ENCODE data around the gene NXF1.
A peak's percentile ranks its signal among the peaks of the same experiment; 100 is the strongest.
"Not testable (repeated sequence)": the region's sequence is repeated elsewhere in the genome, so short reads cannot be mapped to it uniquely, and the experiment has no call there.

The NXF1 gene

DNA sequence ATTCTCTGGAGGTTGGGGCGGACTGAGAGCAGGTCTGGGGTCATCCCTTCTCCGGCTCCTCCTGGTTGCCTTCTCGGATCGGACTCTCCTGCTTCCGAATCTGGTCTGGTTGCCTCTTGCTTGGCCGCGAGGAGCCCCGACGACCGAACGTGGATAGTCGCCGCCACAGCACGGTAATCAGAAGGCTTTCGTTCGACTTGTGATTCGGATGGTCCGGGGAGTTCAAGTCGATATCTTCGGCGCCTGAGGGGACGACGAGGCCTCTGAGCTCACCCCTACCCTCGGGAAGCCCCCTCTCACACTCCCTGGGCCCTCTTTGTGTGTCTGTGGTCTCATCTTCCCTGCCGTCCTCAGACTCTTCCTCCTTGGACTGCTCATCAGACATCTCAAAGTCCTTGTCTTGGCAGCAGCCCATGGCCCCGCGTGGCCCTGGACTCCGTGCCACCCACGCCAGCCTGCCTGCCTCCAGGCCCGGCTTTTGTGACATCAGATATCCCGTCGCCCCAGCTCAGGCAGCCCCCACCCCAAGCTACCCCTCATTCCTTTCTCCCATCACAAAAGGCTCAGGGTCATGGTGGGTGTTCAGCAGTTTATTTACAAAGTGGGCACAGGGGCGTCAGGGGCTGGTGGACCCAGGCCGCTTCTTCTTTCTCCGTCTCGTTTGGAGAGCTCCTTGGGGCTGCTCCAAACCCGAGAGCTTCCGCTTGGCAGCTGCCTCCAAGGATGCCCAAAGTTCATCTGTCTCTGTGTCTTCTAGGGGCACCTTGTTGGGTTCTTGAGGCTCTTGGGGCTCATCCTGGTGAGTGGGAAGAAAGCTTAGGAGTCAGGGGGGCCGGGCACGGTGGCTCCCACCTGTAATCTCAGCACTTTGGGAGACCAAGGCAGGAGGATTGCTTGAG, 27.3 kb upstream of the NXF1 start, which contains the start of gene TEX54:
Gene TEX54 (minus strand): TSS at position 506 of the 899 bp plus-strand sequence.
- peak; percentile 28 for DNase-seq (ENCODE audit: low spot score)

DNA sequence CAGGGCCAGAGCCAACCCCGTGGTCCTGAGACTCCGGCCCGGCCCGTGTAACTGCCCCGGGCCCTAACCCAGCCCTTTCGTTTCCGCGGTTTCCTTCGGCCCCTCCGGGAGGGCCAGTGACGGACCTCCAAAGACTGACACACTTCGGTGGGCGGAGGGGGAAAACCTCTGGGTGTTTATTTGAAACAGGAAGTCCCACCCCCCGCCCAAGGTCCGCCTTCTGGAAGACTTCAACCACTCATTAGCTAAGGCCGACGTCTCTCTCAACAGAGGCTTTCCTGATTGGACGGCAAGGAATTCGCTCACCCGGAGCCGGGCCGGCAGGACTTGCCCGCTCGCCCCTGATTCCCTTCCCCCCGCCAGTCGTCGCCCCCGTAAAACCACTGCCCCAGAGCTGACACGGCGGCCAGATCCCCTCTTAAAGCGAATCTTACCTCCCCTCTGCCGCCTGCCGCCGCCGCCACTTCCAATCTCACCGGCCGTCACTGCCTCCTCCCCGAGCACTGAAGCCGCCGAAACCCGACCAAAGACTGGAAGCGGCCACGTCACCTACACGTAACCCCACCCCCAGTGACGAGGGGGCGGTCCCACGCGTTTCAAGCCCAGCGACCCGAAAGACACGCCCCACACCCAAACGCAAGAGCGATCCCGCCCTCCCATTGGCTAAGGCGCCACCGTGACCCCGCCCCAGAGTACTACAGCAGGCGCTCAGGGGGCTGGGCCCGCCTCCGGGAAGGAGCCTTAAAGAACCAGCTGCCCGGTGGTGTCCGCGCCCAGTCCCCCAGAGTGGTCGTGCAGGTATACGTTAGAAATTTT, 26.5 kb upstream of the NXF1 start, which contains the start of gene STX5:
Gene STX5 (minus strand): TSS at position 532 of the 816 bp plus-strand sequence. CDS start 808 bp downstream, outside the sequence.
- peak; percentile 97 for DNase-seq (ENCODE audit: low spot score)

DNA sequence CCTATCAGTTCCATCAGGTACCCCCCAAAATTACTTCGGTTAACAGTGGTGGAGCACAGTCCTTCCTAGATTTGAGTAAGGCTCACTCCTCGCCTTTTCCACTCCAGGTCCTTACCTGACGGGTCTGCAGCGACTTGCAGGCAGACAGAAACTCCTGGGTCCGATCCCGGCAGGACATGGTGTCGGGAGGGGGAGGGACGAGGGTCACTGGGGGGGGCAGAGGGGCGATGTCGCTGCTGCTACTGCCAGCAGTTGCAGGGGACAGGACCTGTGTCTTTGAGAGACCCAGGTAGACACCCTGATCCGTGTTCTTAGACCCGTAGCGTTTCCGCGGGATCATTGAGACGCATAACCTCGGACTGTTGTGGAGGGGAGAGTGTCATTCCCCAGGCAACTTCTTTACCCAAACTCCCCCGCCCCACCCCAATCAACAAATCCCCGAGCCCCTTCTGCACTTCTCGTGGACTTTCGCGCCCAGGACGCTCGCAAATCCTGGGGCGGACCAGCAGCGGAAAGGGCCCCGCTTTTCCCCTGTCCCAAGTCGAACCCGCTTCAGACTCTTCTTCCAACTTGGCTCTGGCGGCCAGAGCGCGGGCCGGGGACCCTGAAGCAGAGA, 25.8 kb upstream of the NXF1 start:
- no peak for DNase-seq (ENCODE audit: low spot score)

DNA sequence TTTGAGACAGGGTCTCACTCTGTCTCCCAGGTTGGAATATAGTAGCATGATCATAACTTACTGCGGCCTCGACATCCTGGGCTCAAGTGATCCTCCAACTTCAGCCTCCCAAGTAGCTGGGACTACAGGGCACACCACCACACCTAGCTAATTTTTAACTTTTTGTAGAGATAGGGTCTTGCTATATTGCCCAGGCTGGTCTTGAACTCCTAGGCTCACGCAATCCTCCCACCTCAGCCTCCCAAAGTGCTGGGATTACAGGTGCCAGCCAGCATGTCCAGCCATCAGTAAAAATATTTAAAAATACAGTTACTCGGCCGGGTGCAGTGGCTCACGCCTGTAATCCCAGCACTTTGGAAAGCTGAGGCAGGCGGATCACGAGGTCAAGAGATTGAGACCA, 22.9 kb upstream of the NXF1 start:
- DNase-seq (ENCODE audit: low spot score), result not testable (repeated sequence)

DNA sequence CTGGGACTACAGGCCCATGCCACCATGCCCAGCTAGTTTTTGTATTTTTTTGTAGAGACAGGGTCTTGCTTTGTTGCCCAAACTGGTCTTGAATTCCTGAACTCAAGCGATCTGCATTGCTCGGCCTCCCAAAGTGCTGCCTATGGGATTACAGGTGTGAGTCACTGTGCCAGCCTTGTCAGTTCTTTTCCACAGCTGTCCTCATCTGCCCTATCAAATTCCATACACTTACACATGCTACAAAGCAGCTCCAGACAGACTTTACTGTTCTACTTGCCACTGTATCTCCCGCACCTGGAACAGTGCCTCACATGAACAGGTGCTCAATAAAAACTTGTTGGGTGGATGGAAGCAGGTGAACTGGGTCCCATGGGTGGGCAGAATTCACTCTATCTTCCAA, 18.4 kb upstream of the NXF1 start:
- no peak for DNase-seq (ENCODE audit: low spot score)

DNA sequence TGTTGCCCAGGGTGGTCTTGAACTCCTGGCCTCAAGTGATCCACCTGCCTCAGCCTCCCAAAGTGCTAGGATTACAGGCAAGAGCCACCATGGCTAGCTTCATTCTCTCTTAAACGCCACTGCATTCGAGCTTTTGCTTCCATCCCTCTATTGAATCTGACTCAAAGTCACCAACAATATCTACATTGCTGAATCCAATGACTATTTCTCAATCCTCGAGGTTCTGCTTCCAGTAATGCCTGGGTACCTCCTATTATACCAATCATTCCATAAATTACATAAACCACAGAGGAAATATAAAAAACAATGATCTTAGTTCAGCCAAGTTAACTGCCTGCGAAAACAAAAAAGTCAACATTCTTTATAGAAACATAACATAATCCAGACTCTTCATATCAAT, 11.9 kb upstream of the NXF1 start:
- DNase-seq (ENCODE audit: low spot score), result no peak

DNA sequence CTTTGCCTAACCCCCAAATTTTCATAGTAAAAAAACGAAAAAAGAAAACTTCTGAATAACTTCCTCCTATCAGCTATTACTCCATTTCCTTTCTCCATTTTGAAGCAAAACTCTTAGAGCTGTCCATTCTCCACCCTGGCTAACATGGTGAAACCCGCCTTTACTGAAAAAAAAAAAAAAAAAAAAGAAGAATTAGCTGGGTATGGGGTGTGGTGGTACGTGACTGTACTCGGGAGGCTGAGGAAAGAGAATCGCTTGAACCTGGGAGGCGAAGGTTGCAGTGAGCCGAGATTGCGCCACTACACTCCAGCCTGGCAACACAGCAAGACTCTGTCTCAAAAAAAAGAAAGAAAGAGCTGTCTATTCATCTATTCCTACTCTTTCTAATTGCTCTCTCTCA, 11.3 kb upstream of the NXF1 start:
- no peak for DNase-seq (ENCODE audit: low spot score)

DNA sequence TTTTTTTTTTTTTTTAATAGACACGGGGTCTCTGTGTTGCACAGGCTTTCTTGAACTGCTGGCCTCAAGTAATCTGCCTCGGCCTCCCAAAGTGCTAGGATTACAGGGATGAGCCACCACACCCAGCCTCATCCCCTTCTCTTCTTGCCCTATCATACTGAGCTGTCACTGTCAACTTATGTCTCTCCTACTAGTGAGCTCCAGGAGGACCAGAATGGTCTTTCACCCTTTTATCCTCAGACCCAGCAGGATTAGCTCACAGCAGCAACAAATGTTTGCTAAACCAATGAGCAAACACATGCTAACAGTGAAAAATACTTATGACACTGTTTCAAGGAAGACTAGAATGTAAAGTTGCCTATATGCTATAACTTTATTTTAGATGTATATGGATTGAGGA, 6.4 kb upstream of the NXF1 start:
- DNase-seq (ENCODE audit: low spot score), result no peak

DNA sequence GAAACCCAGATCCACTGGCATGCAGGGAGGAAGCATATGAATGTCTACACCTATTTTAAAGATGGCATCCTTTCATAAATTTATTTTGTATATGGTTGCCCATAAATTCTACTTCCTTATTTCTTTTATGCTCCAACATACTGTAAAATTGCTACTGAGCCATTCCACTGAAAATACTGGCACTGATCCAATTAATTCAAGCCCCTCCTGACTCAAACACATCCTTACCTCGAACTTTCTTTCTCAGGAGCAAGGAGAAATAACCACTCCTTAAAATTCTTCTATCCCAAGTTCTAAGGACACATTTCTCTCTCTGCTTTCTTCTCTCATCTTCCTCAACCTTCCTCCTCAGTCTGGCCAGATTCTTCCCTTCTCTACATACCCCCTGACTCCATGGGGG, 5.5 kb upstream of the NXF1 start:
- no peak for DNase-seq (ENCODE audit: low spot score)

DNA sequence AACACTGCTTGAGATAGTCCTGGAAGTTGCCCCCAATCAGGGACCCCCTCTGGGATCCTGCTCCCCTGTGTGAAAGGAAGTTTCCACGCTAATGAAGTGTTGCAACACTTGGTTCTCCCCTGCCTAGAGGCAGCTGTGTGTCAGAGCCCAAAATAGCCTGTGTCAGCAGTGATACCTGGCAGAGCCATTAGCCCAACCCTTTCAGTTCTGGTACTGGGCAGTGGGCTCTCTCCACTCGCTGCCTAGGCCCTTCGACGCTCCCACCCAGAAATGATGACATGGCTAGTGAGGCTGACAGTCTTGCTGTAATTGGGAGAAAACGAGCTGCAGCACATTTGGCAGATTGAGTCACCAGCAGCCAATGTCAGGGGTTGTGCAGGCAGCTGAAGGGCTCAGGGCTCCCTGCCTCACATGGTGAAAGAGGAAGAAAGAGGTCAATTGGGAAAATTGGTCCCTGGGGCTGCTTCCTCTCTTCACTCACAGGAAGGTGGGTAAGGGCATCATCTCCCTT, 1.4 kb upstream of the NXF1 start:
- DNase-seq (ENCODE audit: low spot score), result peak; percentile 30

DNA sequence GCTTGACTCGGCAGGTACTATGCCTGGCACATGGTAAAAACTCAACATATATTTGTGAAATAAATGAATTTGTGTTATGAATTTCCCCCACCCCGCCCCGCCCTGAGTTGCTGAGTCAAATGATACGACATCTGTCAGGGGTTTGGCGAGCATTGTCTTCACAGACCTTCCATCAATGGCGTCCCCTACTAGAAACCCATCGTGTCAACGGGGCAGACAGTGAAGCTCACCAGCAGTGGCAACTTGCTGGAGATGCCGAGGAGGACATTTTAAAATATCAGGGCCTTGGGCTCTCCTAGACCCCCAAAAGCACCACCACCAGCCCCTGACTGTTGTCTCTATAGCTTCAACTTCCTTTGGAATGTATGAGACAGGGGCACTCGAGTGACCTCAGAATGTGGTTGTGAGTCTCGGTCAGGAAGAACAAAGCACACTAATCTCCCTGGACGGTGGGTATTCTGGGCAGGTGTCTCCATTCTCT, 761 bp upstream of the NXF1 start:
- no peak for DNase-seq (ENCODE audit: low spot score)

DNA sequence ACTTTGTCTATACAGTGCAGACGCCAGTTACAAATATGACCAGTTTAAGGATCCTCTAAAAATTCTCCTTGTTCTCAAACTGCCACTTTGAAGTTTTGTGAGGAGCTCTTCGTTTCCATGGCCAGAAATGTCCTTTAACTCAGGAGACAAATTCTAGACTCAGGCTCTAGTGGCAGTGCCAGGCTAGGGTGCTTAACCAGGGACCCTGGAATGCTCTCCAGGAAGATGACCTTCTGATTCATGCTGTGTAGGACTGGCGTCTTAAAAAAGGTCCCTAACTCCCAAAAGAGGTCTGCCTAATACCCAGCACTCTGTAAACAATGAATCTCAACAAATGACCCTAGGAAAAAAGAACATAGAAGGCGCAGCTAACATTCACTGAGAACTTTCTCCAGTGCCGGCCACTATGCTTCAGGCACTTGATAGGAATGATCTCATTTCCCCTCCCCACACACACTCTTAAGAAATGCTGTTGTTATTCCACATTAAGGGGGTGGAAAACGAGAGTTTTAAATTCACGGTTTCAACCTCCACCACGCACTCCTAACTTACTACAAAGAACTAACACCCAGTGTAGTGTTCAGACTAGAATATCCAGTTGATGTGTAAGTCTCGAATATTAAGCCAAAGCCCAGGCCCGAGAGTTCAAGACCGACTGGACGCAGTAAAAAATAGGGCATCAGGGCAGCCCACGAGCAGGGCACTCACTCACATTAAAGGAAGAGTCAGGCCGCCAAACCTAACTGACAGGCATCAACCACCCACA, 747 bp downstream of the NXF1 start:
- DNase-seq (ENCODE audit: low spot score), result peak; percentile 47

DNA sequence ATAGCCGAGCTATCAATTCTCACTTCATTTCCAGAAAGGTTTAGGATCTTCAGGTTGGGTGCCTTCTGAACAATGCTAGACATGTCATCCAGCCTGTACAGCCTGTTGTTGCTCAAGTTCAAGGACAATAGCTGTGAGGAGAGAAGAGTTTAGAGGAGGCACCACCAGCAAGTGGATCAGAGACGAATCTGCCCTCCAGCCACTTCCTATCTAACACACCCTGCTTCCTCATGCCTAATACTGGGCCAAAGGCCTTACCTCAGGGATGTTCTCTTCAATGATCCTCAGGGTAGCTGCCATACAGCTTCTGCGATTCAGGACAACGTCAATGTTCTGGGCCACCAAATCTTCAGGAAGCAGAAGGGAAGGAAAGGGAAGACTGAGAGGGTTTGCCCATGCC, 4.2 kb downstream of the NXF1 start:
- DNase-seq (ENCODE audit: low spot score), result no peak

DNA sequence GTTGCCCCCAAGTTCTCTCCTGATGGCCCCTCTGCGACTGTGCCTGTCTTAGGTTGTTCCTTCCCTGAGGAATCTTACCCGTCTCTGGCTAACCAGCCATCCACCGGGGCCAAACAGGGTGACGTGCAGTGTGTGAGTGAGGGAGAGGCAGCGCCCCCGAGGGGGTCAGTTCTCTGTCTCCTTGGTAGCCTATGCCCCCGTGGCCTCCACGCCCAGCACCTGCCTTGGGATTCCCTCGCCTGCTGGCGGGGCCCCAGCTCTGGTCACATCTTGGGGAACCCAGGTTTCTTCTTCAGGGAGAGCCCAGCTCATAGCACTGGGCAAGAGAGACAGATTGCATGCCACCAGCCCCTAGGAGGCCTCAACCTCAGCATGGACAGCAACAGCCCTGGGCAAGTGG, 5.8 kb downstream of the NXF1 start:
- no peak for DNase-seq (ENCODE audit: low spot score)

DNA sequence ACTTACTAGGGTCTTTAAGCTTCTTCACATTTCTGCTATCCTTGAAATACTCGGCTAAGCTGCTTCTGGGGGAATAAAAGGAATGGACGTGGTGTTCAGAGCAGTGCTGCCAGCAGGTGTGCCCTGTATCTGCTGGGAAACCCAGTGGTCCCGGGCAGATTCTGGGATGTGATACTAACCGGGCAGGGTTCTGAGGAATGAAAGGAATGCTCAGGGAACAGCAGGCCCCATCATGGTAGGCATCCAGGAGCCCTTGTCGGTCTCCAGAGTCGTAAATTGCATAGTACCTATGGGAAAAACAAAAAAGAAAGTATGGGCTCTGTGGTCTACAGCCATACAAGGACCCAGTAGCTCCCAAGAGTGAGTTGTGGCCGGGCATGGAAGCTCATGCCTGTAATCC, 9.0 kb downstream of the NXF1 start:
- no peak for DNase-seq (ENCODE audit: low spot score)

DNA sequence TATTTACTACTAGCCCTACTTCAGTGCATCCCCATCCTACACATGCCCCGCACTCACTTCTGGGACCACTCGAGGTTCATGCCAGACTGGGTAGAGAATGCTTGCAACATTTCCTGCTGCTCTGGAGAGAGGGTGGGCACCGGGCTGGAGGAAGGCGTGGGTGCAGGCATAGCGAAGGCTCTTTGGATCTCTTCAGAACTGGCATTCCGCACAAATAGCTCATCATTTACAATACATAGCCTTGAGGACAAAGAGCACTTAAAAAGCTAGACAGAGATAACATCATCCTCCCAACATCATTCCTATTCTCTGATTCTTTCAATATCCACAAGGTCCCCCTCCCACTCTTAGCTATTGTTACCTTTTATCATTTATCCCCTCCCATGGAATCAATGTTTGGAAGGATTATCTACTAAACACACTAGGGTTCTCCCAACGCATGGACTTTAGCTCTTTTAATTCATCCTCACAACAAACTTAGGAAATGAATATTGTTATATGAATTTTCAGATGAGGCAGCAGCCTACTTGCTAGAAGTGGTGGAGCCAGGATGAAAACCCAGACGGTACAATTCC, 11.0 kb downstream of the NXF1 start:
- DNase-seq (ENCODE audit: low spot score), result no peak

DNA sequence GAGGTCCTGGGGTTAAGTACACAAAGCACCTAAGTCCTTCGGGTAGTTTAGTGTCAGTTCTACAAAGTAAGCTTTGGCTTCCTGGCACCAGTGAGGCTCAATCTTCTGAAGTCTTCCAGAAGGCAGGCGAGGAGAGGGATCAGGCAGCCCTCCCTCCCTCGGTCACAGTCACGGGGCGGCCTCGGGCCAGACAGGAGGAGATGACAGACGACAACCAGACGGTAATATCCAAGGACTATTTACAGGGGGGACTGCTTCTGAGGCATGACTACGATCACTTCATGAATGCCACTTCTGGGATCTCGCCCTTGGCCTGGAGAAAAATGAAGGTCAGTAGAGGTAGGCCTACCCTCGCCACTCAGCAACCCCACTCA, 13.1 kb downstream of the NXF1 start:
- DNase-seq (ENCODE audit: low spot score), result no peak

DNA sequence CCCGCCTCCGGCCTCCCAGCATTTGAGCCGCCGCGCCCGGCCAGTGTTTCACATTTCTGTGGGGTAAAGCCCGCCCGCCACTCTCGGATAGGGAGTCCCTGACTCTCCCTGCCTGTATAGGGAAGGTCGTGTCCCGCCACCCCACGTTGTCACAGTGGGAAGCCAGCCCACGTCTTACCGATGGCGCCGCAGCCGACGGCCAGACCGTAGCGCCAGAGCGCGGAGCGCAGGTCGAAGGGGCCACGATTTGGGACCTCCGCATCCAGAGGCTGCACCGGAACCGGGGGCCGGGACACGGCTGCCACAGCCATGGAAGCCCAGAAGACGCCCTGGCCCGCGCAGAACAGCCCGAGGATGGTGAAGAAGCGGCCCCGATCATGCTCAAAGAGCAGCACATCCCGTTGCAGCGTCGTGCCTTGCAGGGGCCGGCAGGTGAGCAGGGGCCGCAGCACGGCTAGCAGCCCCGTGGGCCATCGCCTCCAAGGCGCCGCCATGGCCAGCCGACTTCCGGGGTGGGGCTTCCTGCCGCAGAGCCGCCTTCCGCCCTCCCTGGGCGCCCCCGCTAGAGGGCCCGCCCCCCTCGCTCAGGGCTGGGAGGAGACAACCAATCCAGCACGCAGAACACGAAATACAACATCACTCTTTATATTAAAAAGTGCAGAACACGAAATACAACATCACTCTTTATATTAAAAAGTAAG, 13.6 kb downstream of the NXF1 start, which contains the start of gene TMEM223:
Gene TMEM223 (minus strand): TSS at position 506 of the 701 bp plus-strand sequence. CDS start 12 bp downstream, at position 494.
- DNase-seq (ENCODE audit: low spot score), result peak; percentile 96

DNA sequence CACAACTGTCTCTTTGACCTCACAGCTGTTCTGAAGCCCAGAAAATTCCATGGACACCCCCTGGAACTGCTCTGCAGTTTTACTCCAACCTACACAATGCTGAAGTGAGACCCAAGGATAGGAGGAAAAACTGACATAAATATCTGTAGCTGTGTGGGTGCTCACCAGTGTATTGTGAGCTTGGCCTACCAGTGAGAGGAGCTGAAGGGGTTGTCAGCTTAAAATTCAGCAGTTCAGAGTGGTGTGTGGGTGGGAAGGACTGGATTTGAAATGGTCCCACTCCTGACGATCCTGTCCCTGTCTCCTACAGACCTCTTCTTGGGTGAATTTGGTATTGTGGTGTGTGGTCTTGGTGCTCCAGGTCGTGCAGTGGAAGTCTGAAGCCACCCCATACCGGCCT, 15.7 kb downstream of the NXF1 start:
- no peak for DNase-seq (ENCODE audit: low spot score)

DNA sequence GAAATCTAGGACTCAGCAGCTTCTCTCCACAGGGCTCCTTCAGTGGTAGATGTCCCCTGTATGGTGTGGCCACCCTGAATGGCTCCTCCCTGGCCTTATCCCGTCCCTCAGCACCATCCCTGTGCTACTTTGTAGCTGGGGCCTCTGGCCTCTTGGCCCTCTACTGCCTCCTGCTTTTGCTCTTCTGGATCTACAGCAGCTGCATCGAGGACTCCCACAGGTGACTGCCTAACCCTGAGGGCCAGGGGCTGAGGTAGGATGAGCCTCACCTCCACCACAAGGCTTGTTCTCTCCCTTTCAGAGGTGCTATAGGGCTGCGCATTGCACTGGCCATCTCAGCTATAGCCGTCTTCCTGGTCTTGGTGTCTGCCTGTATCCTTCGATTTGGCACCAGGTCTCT, 16.2 kb downstream of the NXF1 start:
- no peak for DNase-seq (ENCODE audit: low spot score)
